Chondrocyte (in vitro differentiated cells): ENCODE results near the gene AKAP10. TPM values are rescaled to one million over a fixed set of nuclear protein-coding genes. Genes with fewer than 3 reads are reported as not detected.
A peak's percentile ranks its signal among the peaks of the same experiment; 100 is the strongest.

ENCODE experiments used
- DNase-seq: peaks from one replicate; pipeline ENCODE4 v3.0.0; 2021; ENCODE audit warnings: mixed read lengths, low spot score
- H3K27ac Mint-ChIP-seq: one replicate; pipeline ENCODE4 v1.8.0; 2021; ENCODE audit warnings: mild to moderate bottlenecking, moderate library complexity, mixed read lengths; ENCODE audit not compliant: unreplicated experiment
- H3K27me3 Mint-ChIP-seq: 2 replicates; pipeline ENCODE4 v1.8.0; 2021; ENCODE audit warnings: low read depth, mixed read lengths
- H3K36me3 Mint-ChIP-seq: 2 replicates; pipeline ENCODE4 v1.8.0; 2021; ENCODE audit warnings: low read depth, mixed read lengths
- H3K4me1 Mint-ChIP-seq: 2 replicates; pipeline ENCODE4 v1.8.0; 2021; ENCODE audit warnings: low read depth, mild to moderate bottlenecking, mixed read lengths
- H3K4me3 Mint-ChIP-seq: one replicate; pipeline ENCODE4 v1.8.0; 2021; ENCODE audit warnings: mild to moderate bottlenecking, moderate library complexity, mixed read lengths; ENCODE audit not compliant: unreplicated experiment
- H3K9me3 Mint-ChIP-seq: 2 replicates; pipeline ENCODE4 v1.8.0; 2021; ENCODE audit warnings: low read depth, mixed read lengths
- total RNA-seq: library from RNA; stranded (reverse); gene quantifications from 3 replicates; pipeline ENCODE4 v1.2.1, GENCODE V29; 2021
- TF ChIP-seq, protein P1 (sequence below): fragments of 200-600 bp; sonication (generic); IDR thresholded peaks from 2 replicates; pipeline ENCODE4 v1.5.0; 2021; ENCODE audit warnings: antibody characterized with exemption, mild to moderate bottlenecking, moderate library complexity

Gene AKAP10
- total RNA-seq, 1 donor from 2014 or later, result 25.7 TPM

DNA sequence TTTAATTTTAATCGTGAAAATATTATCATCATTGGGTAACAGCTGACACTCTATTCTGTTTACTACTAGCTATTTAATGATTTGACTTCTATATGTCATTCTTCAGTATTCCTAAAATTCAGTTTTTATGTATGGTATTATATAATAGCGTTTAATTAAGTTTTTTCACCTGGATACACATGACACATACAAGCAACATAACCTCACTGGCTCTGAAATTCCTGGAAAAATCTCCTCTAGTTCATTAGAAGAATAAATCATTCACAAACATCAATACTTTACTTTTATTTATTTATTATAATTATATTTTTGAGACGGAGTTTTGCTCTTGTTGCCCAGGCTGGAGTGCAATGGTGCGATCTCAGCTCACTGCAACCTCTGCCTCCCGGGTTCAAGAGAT is 44.0 kb downstream of the AKAP10 start:
- peaks cover 11% of the 10 kb centered on the region for H3K4me1 Mint-ChIP-seq
- TF ChIP-seq, protein P1, sequence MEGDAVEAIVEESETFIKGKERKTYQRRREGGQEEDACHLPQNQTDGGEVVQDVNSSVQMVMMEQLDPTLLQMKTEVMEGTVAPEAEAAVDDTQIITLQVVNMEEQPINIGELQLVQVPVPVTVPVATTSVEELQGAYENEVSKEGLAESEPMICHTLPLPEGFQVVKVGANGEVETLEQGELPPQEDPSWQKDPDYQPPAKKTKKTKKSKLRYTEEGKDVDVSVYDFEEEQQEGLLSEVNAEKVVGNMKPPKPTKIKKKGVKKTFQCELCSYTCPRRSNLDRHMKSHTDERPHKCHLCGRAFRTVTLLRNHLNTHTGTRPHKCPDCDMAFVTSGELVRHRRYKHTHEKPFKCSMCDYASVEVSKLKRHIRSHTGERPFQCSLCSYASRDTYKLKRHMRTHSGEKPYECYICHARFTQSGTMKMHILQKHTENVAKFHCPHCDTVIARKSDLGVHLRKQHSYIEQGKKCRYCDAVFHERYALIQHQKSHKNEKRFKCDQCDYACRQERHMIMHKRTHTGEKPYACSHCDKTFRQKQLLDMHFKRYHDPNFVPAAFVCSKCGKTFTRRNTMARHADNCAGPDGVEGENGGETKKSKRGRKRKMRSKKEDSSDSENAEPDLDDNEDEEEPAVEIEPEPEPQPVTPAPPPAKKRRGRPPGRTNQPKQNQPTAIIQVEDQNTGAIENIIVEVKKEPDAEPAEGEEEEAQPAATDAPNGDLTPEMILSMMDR, result no peak
- no peaks in the 10 kb centered on the region for H3K27me3 Mint-ChIP-seq
- H3K4me3 Mint-ChIP-seq, result no peak overlapping the region
- H3K27ac Mint-ChIP-seq, result no peak overlapping the region
- H3K36me3 Mint-ChIP-seq, result peaks cover 26% of the 10 kb centered on the region
- no peak for DNase-seq
- H3K9me3 Mint-ChIP-seq, result no peaks in the 10 kb centered on the region

DNA sequence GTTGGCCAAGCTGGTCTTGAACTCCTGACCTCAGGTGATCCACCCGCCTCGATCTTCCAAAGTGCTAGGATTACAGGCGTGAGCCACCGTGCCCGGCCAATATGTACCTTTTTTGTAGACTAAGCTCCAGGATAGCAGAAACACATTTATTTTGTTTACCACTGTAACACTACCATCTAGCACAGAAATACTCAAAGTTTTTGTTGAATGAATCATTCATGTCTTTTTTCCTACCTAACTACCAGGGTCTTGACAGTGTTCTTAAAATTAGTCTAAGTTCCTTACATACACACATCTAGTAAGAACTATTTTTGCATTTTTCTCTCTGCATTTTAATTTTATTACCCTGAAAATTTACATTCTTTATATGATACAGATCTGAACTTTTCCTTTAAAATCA is 44.4 kb downstream of the AKAP10 start:
- DNase-seq, result no peak
- Mint-ChIP-seq H3K27me3 (no peaks in the 10 kb centered on the region), H3K27ac (peak overlapping the region; percentile 18)

DNA sequence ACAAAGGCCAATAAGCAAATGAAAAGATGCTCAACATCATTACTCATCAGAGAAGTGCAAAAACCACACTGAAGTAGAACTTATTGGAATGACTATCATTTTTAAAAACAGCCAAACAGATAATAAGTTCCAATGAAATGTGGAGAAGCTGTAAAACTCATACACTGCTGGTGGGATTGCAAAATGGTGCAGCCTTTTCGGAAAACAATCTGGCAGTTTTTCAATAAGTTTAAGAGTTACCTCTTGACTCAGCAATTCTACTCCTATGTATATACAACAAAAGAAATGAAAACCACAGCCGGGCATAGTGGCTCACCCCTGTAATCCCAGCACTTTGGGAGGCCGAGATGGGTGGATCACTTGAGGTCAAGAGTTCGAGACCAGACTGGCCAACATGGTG is 49.3 kb downstream of the AKAP10 start:
- DNase-seq, result no peak
- H3K27ac Mint-ChIP-seq, result no peak overlapping the region
- TF ChIP-seq, protein P1, result no peak
- H3K27me3 Mint-ChIP-seq, result no peaks in the 10 kb centered on the region
- peaks cover 4% of the 10 kb centered on the region for H3K4me1 Mint-ChIP-seq
- H3K4me3 Mint-ChIP-seq, result no peak overlapping the region
- no peaks in the 10 kb centered on the region for H3K9me3 Mint-ChIP-seq
- peaks cover 33% of the 10 kb centered on the region for H3K36me3 Mint-ChIP-seq

More for the DNA sequence above, 44.4 kb downstream of the AKAP10 start:
- Mint-ChIP-seq H3K36me3 (peaks cover 26% of the 10 kb centered on the region), H3K4me1 (peaks cover 11% of the 10 kb centered on the region), H3K9me3 (no peaks in the 10 kb centered on the region), H3K4me3 (no peak overlapping the region)
- TF ChIP-seq, protein P1, result no peak

DNA sequence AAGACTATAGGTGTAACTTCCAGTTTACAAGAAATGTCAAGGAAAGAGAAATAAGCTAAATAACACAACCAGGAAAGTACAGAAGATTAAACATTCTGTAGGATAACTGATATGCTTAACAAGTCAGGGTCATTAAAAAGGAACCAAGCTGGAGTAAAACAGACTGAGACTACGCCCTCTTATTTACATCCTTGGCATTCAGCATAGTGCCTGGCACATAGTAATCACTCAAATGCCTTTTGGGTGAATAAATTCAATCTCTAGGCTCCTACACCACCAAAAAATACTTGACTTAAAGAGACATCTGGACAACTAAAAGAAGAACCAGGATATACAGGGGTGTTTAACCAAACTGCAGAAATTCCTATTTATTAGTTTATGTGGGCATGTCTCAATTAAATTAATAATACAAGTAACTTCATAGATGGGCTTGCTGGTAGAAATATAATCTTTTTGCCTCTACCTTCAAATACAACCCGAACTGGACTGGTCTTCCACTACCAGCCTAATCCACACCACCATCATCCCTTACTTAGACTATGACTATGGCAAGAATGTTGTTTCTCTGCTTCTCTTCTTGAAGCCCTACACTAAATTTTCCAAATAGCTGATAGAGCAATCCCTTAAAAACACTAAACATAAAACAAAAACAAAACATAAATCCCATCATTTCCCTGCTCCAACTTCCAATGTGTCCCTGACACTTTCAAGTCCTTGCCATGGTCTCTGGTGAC is 62.2 kb downstream of the AKAP10 start:
- no peak overlapping the region for H3K4me3 Mint-ChIP-seq
- peaks cover 3% of the 10 kb centered on the region for H3K4me1 Mint-ChIP-seq
- TF ChIP-seq, protein P1, result no peak
- no peaks in the 10 kb centered on the region for H3K27me3 Mint-ChIP-seq
- no peak overlapping the region for H3K27ac Mint-ChIP-seq
- H3K9me3 Mint-ChIP-seq, result no peaks in the 10 kb centered on the region
- no peak for DNase-seq
- peaks cover 23% of the 10 kb centered on the region for H3K36me3 Mint-ChIP-seq

DNA sequence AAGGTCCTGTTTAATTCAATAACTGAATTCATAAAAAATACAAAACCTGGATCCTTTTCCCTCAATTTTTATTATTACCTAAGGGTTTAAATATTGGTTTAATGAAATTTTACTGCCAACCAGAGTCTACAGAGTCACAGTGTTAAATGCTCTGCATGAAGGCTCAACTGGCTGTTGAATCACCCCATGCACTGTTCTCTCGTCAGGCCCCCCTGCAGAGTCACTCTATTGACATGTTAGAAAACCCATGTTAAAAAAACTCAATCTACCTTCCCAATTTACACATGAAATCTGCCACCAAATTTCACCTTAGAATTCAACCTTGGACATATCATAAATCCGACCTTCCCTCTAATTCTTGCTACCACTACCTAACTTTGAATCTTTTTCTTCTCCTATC is 66.6 kb downstream of the AKAP10 start:
- TF ChIP-seq, protein P1, result no peak
- no peaks in the 10 kb centered on the region for H3K9me3 Mint-ChIP-seq
- H3K36me3 Mint-ChIP-seq, result peaks cover 22% of the 10 kb centered on the region
- no peaks in the 10 kb centered on the region for H3K27me3 Mint-ChIP-seq
- H3K4me3 Mint-ChIP-seq, result no peak overlapping the region
- DNase-seq, result no peak
- peaks cover 3% of the 10 kb centered on the region for H3K4me1 Mint-ChIP-seq
- H3K27ac Mint-ChIP-seq, result no peak overlapping the region
